HG03039 (cell line): ENCODE data around the gene KCTD10.
"Not testable (repeated sequence)": the region's sequence is repeated elsewhere in the genome, so short reads cannot be mapped to it uniquely, and the experiment has no call there.

Experiments
- ATAC-seq: cut with Tn5 transposase; IDR thresholded peaks from one replicate; pipeline ENCODE4 v1.9.1; 2021; ENCODE audit warnings: mild to moderate bottlenecking, moderate library complexity; ENCODE audit not compliant: unreplicated experiment

KCTD10 gene

DNA sequence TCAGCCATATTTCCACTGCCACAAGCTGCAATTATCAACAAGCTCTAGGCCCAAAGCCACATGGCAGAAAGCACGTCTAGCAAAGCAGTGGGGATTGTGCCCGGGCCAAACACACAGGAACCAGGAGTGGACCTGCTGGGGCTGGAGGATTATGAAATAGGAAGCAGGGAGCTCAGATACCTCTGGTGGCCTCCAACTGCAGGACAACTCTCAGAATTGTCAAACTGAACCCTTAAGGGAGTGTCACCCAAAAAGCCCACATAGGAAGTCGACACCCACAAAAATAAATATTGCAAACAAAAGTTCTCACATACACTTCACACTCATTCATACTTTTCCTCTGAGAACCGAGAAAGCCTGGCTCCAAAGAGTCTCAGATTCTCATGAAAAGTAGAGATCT is 26.1 kb downstream of the KCTD10 start:
- no peak for ATAC-seq

DNA sequence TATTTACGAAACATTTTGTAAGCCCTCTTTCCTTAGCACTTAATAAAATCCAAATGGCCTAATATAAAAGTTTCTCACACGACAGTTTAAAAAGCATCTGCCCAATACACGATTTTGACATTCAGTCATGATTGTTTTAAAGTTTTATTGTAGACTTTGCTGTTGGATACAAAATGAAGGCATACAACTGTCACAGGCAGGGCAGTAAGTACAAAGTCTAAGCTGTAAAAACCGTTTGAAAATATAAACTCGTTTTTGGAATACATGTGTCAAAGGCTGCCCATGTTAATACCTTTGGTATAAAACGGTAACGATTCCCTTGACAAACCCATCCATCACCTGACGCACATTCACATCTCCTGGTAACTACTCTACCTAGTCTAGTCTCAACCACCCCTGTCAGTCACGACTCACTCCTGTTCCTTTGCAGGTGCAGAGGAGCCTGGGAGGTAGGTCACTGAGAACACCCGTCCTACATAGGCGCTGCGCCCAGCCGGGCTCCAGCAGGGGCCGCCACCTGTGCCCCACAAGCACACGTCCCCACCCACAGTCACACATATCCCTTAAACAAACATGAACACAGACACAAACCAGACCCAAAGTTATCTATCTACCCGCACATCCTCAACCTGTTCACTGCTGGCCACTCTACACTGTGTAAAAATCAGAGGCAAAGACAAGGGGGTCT is 27.1 kb downstream of the KCTD10 start:
- ATAC-seq, result no peak

GRCh38 chr12:109448707-109449390 is 28.3 kb downstream of the KCTD10 start:
- ATAC-seq, result no peak

DNA sequence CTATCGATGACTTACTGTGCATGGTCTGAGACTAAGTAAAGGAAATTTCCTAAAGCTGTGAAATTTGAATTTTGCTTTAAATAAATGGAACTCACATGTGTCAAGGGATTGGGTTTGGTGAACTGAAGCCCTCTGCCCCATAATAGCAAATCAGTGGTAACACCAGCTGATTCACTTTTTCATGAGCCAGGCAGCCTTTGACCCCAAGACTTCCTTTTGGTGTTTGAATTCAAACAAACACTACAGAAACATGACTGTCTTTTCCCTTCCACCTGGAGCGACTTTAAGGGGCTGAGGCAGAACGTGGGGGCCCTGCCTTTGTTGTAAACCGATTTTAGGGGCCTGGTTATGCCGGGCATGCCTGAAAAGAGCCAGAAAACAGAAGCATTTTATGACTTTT is 28.8 kb downstream of the KCTD10 start:
- ATAC-seq, result no peak

DNA sequence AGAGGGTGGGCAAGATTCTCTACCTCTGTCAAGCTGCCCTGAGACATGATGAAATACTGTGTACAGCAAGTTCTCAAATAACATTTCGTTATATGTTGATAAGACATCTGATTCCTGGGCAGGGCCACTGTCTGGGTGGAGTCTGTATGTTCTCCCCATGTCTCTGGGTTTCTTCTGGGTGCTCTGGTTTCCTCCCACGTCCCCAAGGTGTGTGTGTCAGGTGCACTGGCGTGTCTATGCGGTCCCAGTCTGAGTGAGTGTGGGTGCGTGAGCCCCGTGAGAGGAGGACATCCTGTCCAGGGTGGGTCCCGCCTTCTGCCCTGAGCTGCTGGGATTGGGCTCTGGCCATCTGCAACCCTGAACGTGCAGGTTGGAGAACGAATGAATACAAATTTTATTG is 29.6 kb downstream of the KCTD10 start:
- no peak for ATAC-seq

DNA sequence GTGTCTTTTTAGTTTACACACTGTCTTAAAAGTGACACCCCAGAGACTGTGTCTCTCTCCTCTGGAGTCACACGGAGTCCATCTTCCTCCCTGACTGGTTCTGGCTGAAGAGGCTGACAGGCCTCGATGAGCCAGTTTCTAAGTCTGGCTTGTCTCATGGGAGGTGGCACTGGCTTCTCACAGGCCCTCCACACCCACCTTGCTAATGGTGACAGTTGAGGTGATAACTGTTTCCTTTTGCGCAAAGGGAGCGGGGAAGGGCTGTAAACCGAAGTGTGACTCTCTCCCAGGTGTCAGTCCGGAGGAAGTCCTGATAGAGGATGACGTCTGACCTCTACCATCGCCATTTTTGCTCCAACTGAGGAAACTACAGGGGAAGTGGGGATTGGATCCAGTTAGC is 30.2 kb downstream of the KCTD10 start:
- ATAC-seq, result no peak

GRCh38 chr12:109445191-109445609 is 31.9 kb downstream of the KCTD10 start:
- ATAC-seq, result no peak

- ATAC-seq, result no peak
Measured at GRCh38 chr12:109444259-109444658, 32.8 kb downstream of the KCTD10 start.

- no peak for ATAC-seq
Measured at GRCh38 chr12:109443794-109444193, 33.3 kb downstream of the KCTD10 start.

DNA sequence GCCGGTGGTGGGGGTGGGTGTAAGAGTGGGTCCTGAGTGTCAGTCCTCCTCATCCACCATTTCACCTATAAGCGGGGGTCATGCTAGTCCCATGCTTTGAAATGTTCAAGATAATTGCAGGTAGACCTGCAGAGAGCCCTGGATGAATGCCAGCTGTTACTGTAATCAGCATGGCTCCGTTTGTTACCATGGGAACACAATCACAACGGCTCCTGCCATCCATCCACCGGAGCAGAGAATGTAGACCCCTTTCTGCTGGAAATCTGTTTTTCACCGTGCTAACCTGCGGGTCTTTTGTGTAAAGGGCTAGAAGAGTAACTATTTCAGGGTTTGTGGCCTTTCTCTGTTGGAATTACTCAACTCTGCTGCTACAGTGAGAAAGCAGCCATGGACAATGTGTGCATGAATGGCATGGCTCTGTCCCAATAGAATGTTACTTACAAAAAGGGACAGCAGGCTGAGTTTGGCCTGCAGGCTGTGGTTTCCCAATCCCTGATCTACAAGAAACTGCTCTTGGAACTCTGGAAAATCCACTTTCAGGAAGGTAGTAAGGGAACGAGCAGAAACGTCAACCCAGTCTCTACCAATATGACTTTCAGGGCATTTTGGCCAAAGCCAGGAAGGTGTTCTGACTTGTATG is 36.1 kb downstream of the KCTD10 start:
- ATAC-seq, result no peak

DNA sequence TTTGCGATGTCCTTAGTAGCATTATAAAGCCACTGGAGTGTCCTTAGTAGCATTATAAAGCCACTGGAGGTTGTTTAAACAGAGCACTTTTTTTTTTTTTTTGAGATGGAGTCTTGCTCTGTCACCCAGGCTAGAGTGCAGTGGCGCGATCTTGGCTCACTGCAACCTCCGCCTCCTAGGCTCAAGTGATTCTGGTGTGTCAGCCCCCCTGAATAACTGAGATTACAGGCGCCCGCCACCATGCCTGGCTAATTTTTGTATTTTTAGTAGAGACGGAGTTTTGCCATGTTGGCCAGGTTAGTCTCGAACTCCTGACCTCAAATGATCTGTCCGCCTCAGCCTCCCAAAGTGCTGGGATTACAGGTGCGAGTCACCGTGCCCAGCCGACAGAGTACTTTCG is 37.1 kb downstream of the KCTD10 start:
- not testable (repeated sequence) for ATAC-seq

- ATAC-seq, result no peak
Measured at GRCh38 chr12:109439181-109439580, 37.9 kb downstream of the KCTD10 start.

DNA sequence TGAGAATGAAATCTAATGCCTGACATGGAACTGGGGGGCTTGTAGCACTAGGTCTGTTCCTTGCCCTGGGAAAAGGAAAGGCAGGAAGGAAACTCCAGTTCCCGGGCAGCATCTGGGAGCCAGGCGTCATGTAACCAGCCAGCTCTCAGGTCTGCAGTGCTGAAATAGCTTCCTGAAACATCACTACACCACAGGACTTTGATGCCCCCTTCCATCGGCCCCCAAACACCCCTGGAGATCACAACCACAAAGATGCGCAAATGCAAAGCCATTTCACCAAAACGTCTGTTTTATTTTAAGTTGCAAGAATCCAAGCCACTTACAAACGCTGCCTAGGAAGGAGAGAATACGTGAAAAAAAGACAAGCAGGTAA is 40.9 kb downstream of the KCTD10 start:
- ATAC-seq, result no peak

DNA sequence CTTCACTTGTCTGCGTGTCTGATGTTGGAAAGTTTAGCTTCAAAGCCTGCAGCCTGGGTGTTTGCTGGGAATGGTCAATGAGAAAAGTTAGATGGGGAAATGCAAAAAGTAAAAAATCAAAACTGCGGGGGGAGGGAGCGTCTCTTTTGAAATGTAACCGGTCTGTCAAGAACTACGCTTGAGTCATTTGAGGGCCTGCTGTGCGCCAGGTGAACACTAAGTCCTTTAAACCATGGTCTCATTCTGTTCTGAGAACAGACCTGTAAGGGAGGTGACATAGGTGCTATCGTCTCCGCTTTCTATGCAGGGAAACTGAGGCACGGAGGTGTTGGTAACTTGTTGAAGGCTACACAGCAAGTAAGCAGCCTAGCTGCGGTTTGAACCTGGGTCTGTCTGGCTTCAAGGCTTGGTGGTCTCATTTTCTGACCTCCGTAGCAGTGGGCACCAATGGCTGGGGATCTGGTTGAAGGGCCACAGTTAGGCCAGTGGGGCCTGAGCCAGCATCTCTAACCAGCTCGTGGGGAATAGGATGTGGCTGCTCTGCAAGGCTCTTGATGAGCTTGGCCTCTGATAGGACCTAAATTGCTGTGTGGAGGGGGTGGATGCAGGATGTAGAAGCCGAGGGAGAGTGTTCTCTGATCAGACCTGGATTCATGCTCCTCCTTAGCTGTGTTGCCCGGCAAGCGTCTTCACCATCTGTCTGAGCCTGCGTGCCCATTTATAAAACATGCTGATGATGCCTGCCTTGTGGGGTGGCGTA is 41.5 kb downstream of the KCTD10 start:
- no peak for ATAC-seq

DNA sequence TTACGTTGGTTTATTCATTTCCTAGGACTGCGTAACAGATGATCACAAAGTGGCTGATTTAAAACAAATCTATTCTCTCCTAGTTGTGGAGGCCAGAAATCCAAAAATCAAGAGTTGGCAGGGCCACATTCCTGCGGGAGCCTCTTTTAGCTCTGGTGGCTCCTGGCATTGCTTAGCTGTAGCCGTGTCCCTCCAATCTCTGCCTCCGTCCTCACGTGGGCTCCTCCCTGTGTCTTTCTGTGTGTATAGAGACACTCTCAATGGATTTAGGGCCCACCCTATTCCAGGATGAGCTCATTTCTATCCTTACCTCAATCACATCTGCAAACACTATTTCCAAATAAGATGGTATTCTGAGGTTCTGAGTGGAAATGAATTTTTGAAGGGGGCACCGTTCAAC is 42.5 kb downstream of the KCTD10 start:
- no peak for ATAC-seq

DNA sequence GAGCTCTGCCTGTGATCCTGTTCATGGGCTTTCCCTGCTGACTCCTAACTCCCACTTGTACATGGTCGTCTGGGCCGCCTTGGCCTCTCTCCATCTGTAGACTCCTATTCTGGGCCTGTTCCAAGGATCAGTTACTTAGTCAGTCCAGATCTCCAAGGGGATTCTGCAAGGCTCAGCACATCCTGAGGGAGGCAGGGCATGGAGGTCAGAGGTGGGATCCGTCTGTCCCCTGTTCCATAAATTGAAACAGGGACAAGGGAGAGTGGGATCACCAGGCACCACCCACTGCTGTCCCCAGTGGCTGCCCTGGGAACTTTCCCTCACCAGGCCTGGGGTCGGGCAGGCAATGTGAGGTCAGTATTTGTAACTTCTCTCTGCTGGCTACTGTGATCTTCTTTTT is 43.5 kb downstream of the KCTD10 start:
- ATAC-seq, result no peak

DNA sequence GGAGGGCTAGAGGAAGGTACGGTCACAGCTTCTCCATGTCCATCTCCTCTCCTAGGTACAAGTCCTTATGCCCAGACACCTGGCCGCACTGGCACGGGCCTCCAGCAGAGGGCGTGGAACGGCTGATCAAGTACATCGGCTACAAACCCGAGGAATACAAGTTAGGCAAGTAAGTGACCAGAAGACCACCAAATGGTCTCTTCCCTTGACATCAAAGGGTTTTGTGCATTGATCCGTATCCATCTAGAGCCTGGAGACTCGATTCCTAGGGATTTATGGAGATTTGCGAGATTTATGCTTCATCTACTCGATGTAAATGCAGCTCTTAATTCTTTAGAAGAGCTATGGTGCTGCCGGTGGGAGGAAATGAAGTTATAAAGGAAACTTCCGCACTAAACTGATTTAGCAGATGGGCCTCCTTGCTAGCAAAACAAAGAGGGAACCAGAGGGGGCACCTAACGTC is 44.2 kb downstream of the KCTD10 start:
- no peak for ATAC-seq

- no peak for ATAC-seq
Measured at GRCh38 chr12:109432431-109432830, 44.7 kb downstream of the KCTD10 start.

DNA sequence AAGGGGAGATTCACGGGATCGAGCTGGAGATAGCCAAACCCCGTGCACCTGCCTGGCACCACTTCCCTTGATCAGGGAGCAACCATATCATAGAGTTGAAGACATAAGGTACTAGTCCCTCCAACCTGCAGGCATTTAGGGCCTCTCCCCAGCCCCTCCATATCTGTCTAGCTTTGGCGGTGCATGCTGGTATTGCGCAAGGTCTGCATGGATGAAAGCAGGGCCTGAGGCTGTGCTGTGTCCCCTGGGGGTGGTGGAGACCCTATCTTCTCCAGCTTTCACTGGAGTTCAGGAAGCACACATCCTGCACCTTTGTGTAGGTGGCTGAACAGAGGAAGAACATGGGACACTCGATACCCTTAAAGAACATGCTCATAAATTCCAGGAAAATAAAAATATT is 46.9 kb downstream of the KCTD10 start:
- no peak for ATAC-seq

GRCh38 chr12:109428804-109429203 is 48.3 kb downstream of the KCTD10 start:
- not testable (repeated sequence) for ATAC-seq

- ATAC-seq, result no peak
Measured at GRCh38 chr12:109428037-109428629, 49.0 kb downstream of the KCTD10 start.
